ENCODE data around the gene FMR1.

DNA sequence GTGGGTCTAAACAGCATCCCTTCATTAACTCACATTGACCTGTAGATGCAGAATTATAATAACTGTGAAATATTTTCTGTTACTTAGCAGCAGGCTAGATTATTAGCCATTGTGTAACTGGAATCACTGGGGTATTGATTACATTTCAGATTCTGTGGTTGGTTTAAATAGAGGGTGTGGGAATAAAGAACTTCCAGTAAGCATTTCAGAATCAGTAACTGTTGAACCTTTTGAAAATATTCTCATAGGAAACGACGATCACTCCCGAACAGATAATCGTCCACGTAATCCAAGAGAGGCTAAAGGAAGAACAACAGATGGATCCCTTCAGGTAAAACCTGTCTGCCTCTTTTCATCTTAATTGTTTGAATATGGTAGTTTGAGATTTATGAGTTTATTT, 33.6 kb downstream of the FMR1 start:
- TF ChIP-seq, protein P1, sequence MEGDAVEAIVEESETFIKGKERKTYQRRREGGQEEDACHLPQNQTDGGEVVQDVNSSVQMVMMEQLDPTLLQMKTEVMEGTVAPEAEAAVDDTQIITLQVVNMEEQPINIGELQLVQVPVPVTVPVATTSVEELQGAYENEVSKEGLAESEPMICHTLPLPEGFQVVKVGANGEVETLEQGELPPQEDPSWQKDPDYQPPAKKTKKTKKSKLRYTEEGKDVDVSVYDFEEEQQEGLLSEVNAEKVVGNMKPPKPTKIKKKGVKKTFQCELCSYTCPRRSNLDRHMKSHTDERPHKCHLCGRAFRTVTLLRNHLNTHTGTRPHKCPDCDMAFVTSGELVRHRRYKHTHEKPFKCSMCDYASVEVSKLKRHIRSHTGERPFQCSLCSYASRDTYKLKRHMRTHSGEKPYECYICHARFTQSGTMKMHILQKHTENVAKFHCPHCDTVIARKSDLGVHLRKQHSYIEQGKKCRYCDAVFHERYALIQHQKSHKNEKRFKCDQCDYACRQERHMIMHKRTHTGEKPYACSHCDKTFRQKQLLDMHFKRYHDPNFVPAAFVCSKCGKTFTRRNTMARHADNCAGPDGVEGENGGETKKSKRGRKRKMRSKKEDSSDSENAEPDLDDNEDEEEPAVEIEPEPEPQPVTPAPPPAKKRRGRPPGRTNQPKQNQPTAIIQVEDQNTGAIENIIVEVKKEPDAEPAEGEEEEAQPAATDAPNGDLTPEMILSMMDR (IDR thresholded peaks at IDR 0.05 in 4 of 5, conservative IDR thresholded peaks at IDR 0.05 in 1 of 5), result no peak
- TF ChIP-seq POLR2A (IDR thresholded peaks at IDR 0.05), result no peak

Measured in gastrocnemius medialis (tissue), 4 donors.